ENCODE data around the gene ACOX3.

ACOX3 gene

DNA sequence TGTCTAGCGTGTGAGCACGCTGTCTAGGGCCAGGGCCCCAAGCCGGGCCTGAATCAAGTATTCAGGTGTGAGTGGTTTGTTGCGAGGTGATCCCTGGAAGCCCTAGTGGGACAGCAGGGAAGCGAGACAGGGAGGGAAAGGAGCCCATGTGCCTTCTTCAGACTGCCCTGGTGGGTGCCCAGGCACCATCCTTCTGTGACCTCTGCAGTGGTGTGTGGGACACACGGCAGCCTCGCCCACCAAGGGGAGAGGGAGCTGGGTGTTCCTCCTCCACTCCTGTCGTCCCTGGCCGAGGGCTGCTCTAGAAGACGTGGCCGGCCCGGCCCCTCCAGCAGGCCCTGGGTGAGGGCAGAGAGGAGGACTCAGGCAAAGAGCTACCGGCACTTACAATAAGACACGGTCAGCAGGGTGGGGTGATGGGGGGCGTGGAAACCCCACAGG lies 123.6 kb downstream of the ACOX3 start:
- no peak for DNase-seq

Measured in NCI-H524 treated with DMSO at 0.1 percent for 48 hours (cell line).